ENCODE data around the gene OR2C1. TPM values are rescaled to one million over a fixed set of nuclear protein-coding genes. Genes with fewer than 3 reads are reported as not detected.

OR2C1 gene
- total RNA-seq, 1 experiment from 2014 or later = not detected

GRCh38 chr16:3363793-3364192 lies 8.1 kb downstream of the OR2C1 start:
- TF ChIP-seq CTCF (IDR thresholded peaks at IDR 0.05) (peak; percentile 27), SIN3A (IDR thresholded peaks at IDR 0.05; ENCODE audit: borderline replicate concordance, insufficient read depth, low read depth, low read length) (no peak)
- H3K36me3 ChIP-seq (ENCODE audit: control insufficient read depth, insufficient read depth, low read length) = no peaks in the 10 kb centered on the region
- no peaks in the 10 kb centered on the region for H3K4me1 ChIP-seq (ENCODE audit: control insufficient read depth, insufficient read depth, low read length)
- peak overlapping the region; percentile 71; the same call in 1 of the 2 replicates for H3K27ac ChIP-seq (ENCODE audit: low read length)
- no peaks in the 10 kb centered on the region; the same call in 1 of the 2 replicates for H3K27me3 ChIP-seq (ENCODE audit: control insufficient read depth, insufficient read depth, low read length)
- ATAC-seq = no peak
- no TSS peak for BruUV-seq (replicated peaks)
- H3K4me3 ChIP-seq (ENCODE audit: low read depth in 2 of 2, low read length in 2 of 2) = no peak overlapping the region
- no peak for DNase-seq (ENCODE audit: low read depth, low spot score)
- in situ Hi-C loops (cut with HindIII; ENCODE audit: low pct_unique_long_range_greater_than_20kb, low sequenced_read_pairs) (no loop called here), intact Hi-C loops (cut with micrococcal nuclease; ENCODE audit: unreplicated experiment) (no loop called here)
- ChIA-PET POLR2A (no interaction called here), CTCF (no interaction called here)
- no peaks in the 10 kb centered on the region; the same call in 1 of the 2 replicates for H3K9me3 ChIP-seq (ENCODE audit: control insufficient read depth, insufficient read depth, low read depth, low read length)

- no TSS peak for BruUV-seq (replicated peaks)
- Histone ChIP-seq H3K27me3 (ENCODE audit: control insufficient read depth, insufficient read depth, low read length) (no peaks in the 10 kb centered on the region; the same call in 1 of the 2 replicates), H3K9me3 (ENCODE audit: control insufficient read depth, insufficient read depth, low read depth, low read length) (no peaks in the 10 kb centered on the region; the same call in 1 of the 2 replicates), H3K27ac (ENCODE audit: low read length) (peak overlapping the region; percentile 82), H3K4me3 (ENCODE audit: low read depth in 2 of 2, low read length in 2 of 2) (peak overlapping the region; percentile 50 to 51), H3K36me3 (ENCODE audit: control insufficient read depth, insufficient read depth, low read length) (no peaks in the 10 kb centered on the region), H3K4me1 (ENCODE audit: control insufficient read depth, insufficient read depth, low read length) (no peaks in the 10 kb centered on the region)
- POLR2A ChIA-PET = interaction anchor here (0.7 kb wide), 1 partner anchor 503 kb away, joined by 3 read pairs; no protein-coding TSS in a partner anchor
- intact Hi-C loops (cut with micrococcal nuclease; ENCODE audit: unreplicated experiment) (no loop called here), in situ Hi-C loops (cut with HindIII; ENCODE audit: low pct_unique_long_range_greater_than_20kb, low sequenced_read_pairs) (no loop called here)
- CTCF ChIA-PET = no interaction called here
- DNase-seq (ENCODE audit: low read depth, low spot score) (peak; percentile 63), ATAC-seq (peak; percentile 96)
- TF ChIP-seq TCF7L2 (IDR thresholded peaks at IDR 0.05; ENCODE audit: low read depth, low read length) = no peak
- no peak for TF ChIP-seq REST (IDR thresholded peaks at IDR 0.05; ENCODE audit: insufficient read depth in 1 of 2, low read depth in 2 of 2, low read length in 1 of 2)
- TF ChIP-seq CTCF (IDR thresholded peaks at IDR 0.05) = no peak
- no peak for TF ChIP-seq POLR2AphosphoS5 (IDR thresholded peaks at IDR 0.05; ENCODE audit: low read depth, low read length)
- no peak for TF ChIP-seq SIN3A (IDR thresholded peaks at IDR 0.05; ENCODE audit: borderline replicate concordance, insufficient read depth, low read depth, low read length)
Observed at GRCh38 chr16:3364774-3365427, 9.2 kb downstream of the OR2C1 start.

All from Panc1 (cell line).